Ovary (tissue), 3 donors: ENCODE data around the gene KCNMA1.

Source experiments
- CTCF ChIP-seq, 3 donors: fragments of 450-650 bp in 2 of 3; fragments of 200-600 bp in 1 of 3; IDR thresholded peaks; one replicate each; pipeline versions ENCODE4 v1.5.1 to v1.8.0; 2016 to 2022; ENCODE audit warnings: antibody characterized with exemption in 3 of 3, mild to moderate bottlenecking in 1 of 3
- POLR2A ChIP-seq: fragments of 450-650 bp; IDR thresholded peaks from one replicate; pipeline ENCODE4 v1.6.1; 2017; ENCODE audit warnings: antibody characterized with exemption, mild to moderate bottlenecking, moderate library complexity
- donor health status: DM: no; HTN: no; CAD: no.

- no peak for TF ChIP-seq CTCF (IDR thresholded peaks at IDR 0.05)
- TF ChIP-seq POLR2A: no peak
Observed at GRCh38 chr10:77398986-77399755, 238.4 kb downstream of the KCNMA1 start.
